ENCODE measurements around the gene ECE1. TPM values are rescaled to one million over a fixed set of nuclear protein-coding genes. Genes with fewer than 3 reads are reported as not detected.

Gene ECE1
- total and polyA plus RNA-seq, 2 donors (not counting 3 experiments of a cell fraction or from before 2014, with no cell fraction given), result 437 to 562 TPM

DNA sequence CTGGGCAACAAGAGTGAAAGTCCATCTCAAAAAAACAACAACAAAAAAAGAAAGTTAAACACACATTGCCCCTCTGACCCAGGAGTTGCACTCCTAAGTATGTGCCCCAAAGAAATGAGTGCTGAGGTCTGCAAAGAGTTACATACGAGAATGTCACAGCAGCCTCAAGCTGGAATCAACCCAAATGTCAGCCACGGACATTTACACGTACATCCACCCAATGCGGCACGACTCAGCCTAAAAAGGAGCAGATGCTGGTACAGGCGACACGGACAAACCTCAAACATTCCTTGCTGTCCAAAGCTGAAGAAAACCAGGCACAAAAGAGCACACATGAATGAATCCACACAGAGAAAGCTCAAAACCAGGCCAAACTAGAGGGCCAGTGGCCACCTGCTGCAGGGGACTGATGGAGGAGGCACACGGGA is 46.8 kb upstream of the ECE1 start:
- dilution Hi-C loops (cut with MboI; ENCODE audit: extremely low pct_ligation_motif_present, low sequenced_read_pairs), result no loop called here
- H3K9me1 ChIP-seq (replicated peaks; ENCODE audit: control insufficient read depth, extremely low read depth, insufficient read depth, low read length), result no peaks in the 10 kb centered on the region
- no peaks in the 10 kb centered on the region for H3K27me3 ChIP-seq (ENCODE audit: control insufficient read depth in 2 of 2, insufficient read depth in 2 of 2, low read length in 2 of 2)
- H3K9me3 ChIP-seq (replicated peaks; ENCODE audit: control insufficient read depth, insufficient read depth, low read length), result no peaks in the 10 kb centered on the region
- BruUV-seq (replicated peaks), result no TSS peak
- DNase-seq (ENCODE audit: low read depth, low spot score), result no peak
- H3K4me3 ChIP-seq (replicated peaks in 1 of 3; ENCODE audit: insufficient read depth in 1 of 3, low read depth in 1 of 3, low read length in 3 of 3), result no peak overlapping the region
- H3K4me1 ChIP-seq (ENCODE audit: control insufficient read depth, extremely low read depth, insufficient read depth, low read length), result peaks cover 73% of the 10 kb centered on the region
- FAIRE-seq, result peak; percentile 15
- H3K79me2 ChIP-seq (ENCODE audit: control insufficient read depth, insufficient read depth, low read length), result peaks cover 92% of the 10 kb centered on the region
- H2AFZ ChIP-seq (ENCODE audit: low read depth, low read length), result no peak overlapping the region
- H3K27ac ChIP-seq (ENCODE audit: insufficient read depth, low read depth, low read length), result peak overlapping the region; percentile 75
- intact Hi-C loops (cut with micrococcal nuclease), result no loop called here
- TF ChIP-seq MYC (IDR thresholded peaks at IDR 0.05; ENCODE audit: low read depth, low read length) (no peak), POLR2AphosphoS5 (IDR thresholded peaks at IDR 0.05; ENCODE audit: insufficient read depth, low read depth, low read length) (no peak), GATA2 (IDR thresholded peaks at IDR 0.05; ENCODE audit: insufficient read depth, insufficient read length, low read depth, low read length) (no peak), EZH2 (IDR thresholded peaks at IDR 0.05; ENCODE audit: borderline replicate concordance, low read depth, low read length, severe bottlenecking) (no peak), POLR2A (IDR thresholded peaks at IDR 0.05; ENCODE audit: low read depth, low read length) (no peak), FOS (IDR thresholded peaks at IDR 0.05; ENCODE audit: borderline replicate concordance, insufficient read depth, low read length) (no peak), JUN (IDR thresholded peaks at IDR 0.05; ENCODE audit: borderline replicate concordance, insufficient read depth, insufficient read length, low read depth) (no peak), MAX (IDR thresholded peaks at IDR 0.05; ENCODE audit: insufficient read depth, insufficient read length) (no peak)
- TF ChIP-seq, protein P1, sequence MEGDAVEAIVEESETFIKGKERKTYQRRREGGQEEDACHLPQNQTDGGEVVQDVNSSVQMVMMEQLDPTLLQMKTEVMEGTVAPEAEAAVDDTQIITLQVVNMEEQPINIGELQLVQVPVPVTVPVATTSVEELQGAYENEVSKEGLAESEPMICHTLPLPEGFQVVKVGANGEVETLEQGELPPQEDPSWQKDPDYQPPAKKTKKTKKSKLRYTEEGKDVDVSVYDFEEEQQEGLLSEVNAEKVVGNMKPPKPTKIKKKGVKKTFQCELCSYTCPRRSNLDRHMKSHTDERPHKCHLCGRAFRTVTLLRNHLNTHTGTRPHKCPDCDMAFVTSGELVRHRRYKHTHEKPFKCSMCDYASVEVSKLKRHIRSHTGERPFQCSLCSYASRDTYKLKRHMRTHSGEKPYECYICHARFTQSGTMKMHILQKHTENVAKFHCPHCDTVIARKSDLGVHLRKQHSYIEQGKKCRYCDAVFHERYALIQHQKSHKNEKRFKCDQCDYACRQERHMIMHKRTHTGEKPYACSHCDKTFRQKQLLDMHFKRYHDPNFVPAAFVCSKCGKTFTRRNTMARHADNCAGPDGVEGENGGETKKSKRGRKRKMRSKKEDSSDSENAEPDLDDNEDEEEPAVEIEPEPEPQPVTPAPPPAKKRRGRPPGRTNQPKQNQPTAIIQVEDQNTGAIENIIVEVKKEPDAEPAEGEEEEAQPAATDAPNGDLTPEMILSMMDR (IDR thresholded peaks at IDR 0.05; ENCODE audit: extremely low read depth in 1 of 2, insufficient read depth in 1 of 2, low read depth in 1 of 2, low read length in 2 of 2), result no peak
- no peak overlapping the region for H3K4me2 ChIP-seq (ENCODE audit: insufficient read depth, low read length)
- H4K20me1 ChIP-seq (replicated peaks; ENCODE audit: control insufficient read depth, extremely low read depth, insufficient read depth, low read length), result no peaks in the 10 kb centered on the region
- H3K36me3 ChIP-seq (ENCODE audit: control insufficient read depth in 2 of 2, extremely low read depth in 1 of 2, insufficient read depth in 2 of 2, low read length in 2 of 2), result no peaks in the 10 kb centered on the region
- CTCF ChIA-PET, result interaction anchor here (1.2 to 4.6 kb wide), 12 partner anchors 8 to 81 kb away, joined by 3 to 73 read pairs (median 10); no protein-coding TSS in a partner anchor
- H3K9ac ChIP-seq (replicated peaks; ENCODE audit: extremely low read depth, insufficient read depth, low read length), result no peak overlapping the region
- POLR2A ChIA-PET, result interaction anchor here (1.6 kb wide), 2 partner anchors 13 to 57 kb away, joined by 7 to 11 read pairs; no protein-coding TSS in a partner anchor
